ENCODE data around the gene CEND1.

Gene CEND1

DNA sequence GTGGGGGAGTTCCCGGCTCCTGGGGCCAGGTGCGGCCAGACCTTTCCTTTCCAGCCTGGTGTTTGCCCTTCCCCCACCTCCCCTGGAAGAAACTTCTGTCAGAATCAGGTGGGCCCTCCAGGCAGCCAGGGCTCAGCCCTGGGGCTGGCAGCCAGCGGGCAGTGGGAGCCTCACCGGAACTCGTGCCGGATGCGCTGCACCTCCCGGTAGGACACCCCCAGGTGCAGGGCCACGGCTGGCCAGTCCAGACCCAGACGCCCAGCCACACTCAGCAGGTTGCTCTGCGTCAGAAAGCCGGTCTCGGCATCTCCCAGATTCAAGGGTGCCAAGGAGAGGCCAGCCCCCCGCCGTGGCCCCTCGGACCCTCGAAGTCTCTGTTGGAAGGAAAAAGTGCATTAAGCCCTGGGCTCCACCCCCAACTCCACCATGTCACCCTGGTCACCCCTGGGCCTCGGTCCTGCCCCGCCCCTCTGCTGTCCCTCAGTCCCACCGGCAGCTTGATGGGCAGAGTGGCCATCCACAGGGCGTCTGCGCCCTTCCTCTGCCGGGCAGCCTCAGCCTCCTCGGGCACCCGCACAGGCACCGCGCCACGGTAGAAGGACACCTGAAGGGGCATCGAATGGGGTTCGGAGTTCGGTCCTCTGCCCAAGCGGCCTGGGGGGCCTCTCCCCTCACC, 9.9 kb upstream of the CEND1 start:
- no peak for TF ChIP-seq GATA2 (IDR thresholded peaks at IDR 0.05; ENCODE audit: low read depth, low read length)
- no peak for TF ChIP-seq GATA3 (IDR thresholded peaks at IDR 0.05; ENCODE audit: low read depth, low read length)

DNA sequence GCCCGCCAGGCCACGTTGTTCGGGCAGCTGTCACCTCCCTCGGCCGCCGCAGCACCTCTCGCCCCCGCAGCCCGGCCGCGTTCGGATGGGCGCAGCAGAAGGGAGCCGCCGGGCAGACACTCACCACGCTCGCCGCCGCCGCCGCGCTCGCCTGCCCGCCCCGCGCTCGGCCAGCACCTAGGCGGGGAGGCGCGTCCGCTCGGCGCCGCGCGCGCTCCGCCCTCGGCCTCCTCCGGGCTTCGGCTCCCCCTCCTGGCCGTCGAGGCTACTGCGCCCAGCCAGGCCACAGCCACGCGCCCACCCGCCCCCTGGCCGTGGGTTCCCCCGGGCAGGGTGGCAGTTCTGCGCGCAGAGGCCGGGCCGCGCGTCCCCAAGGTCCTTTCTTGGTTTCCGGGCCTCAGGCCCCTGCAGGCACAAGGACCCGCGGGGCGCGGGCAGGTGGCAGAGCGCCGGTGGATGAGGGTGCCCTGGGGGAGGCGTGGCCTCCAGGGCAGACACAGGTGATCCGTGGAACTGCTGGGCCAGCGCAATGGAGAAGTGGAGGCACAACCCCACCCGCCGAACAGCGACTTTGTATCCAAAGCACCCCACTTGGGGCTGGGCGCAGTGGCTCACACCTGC, 8.3 kb upstream of the CEND1 start, which contains the start of gene SLC25A22:
TSS of gene SLC25A22 (minus strand) at position 189 of the 621 bp plus-strand sequence. CDS start 3,275 bp downstream, outside the sequence.
- TF ChIP-seq GATA2 (IDR thresholded peaks at IDR 0.05; ENCODE audit: low read depth, low read length) = no peak
- TF ChIP-seq GATA3 (IDR thresholded peaks at IDR 0.05; ENCODE audit: low read depth, low read length) = no peak

DNA sequence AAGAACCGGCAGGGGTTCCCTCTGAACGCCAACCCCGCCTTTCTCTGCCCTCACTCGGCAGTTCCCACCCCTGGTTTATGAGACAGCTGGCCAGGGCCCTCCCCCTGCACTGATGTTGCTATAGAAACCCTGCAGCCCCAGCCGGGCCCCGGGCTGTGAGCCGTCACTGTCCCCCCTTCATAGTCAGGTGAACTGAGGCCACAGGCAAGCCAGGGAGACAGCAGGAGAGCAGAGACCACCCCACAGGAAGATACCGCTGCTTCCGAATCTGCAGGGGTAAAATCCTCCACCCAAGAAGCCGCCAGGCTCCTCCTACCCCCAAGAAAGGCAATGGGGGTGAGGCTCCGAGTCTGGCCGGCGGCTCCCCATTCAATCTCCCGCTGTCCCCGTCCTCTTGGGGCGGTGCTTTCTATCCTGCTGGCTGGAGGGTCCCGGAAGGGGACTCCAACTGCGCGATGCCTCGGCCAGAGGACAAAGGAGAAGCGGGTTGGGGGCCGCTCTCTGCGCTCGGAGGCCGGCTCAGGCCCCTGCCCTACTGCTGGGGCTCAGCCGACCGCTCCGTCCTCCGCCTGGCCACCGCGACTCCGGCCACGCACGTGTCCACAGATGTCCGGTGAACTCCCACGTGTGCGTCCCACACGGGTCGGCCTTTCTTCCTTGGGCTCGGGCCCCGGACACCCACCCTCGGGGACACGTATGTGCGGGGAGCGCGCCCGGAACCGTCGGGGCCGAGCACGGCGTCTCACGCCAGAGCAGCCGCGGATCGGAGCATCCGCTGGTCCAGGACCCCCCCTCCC, 7.6 kb upstream of the CEND1 start:
- TF ChIP-seq GATA2 (IDR thresholded peaks at IDR 0.05; ENCODE audit: low read depth, low read length) = no peak
- TF ChIP-seq GATA3 (IDR thresholded peaks at IDR 0.05; ENCODE audit: low read depth, low read length) = no peak

DNA sequence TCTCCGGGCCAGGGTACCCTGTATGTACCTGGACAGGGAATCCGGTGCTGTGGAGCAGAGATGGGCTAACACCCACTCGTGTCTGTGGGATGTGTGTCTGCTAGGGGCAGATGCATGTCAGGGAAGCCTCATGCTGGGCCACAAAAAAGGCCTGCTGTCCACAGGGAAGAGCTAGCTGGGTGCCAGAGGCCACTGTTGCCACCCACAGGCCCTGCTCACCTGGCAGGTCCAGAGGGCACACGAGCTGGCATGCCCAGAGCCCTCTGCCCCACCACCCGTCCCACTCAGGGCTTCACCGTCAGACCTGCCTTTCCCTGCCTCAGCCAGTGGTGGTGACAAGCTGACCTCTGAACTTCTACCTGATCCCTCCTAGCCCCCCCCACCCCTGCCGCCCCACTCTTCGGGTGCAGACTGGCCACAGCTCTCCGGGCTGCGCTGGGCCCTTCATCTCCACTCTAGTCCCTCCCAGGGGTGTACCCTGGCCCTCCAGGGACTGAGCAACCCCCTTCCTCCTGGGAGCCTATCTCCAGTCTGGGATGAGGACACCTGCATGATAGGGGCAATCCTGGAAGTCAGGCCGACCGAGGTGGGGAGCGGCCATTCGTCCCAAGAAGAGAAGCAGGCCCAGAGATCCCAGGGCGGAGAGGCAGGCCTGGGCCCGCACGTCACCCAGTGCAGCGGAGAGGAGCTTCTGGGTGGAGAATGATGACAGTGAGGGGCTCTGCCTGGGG, 6.8 kb upstream of the CEND1 start:
- TF ChIP-seq GATA3 (IDR thresholded peaks at IDR 0.05; ENCODE audit: low read depth, low read length) (no peak), GATA2 (IDR thresholded peaks at IDR 0.05; ENCODE audit: low read depth, low read length) (no peak)

DNA sequence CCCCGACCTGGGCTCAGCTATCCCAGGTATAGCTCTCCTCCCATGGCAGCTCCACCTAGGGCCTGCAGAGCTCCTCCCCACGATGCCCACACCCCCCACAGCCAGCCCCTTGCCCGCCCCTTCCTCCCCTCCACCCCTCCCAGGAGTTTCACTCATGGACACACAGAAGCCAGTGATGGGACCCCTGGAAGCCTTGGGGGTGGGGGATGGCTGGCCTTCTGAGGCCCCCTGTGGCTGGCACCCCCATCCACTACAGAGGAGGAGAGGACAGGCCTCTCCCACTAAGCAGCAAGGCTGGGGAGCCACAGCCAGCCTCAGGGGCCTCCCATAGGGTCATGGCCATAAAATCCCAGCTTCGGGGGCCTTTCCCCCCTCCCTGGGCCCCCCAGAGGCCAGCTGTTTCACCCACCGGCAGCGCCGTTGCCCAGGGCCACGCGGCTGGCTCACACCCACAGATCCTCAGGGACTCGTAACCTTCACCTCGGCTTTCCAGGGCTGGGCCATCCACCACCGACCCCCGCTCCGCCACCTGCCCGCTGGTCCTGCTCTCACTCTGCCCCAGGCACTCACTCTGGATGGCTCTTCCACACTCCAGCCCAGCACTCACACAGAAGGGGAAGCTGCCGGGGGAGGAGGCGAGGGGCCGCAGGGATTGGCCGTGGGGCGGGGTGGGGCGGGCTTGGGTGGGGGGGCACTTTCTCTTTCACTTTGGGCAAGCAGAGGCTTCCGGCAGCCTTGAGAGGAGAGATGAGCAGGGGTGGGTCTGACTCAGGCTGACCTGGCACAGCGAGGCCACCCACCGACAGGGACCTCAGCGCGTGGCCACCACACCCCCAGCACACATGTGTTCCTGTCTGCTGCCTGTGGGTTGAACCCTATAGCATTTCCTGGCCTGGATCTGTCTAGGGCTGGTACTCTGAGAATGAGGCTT, 6.0 kb upstream of the CEND1 start:
- TF ChIP-seq GATA3 (IDR thresholded peaks at IDR 0.05; ENCODE audit: low read depth, low read length) (no peak), GATA2 (IDR thresholded peaks at IDR 0.05; ENCODE audit: low read depth, low read length) (no peak)

DNA sequence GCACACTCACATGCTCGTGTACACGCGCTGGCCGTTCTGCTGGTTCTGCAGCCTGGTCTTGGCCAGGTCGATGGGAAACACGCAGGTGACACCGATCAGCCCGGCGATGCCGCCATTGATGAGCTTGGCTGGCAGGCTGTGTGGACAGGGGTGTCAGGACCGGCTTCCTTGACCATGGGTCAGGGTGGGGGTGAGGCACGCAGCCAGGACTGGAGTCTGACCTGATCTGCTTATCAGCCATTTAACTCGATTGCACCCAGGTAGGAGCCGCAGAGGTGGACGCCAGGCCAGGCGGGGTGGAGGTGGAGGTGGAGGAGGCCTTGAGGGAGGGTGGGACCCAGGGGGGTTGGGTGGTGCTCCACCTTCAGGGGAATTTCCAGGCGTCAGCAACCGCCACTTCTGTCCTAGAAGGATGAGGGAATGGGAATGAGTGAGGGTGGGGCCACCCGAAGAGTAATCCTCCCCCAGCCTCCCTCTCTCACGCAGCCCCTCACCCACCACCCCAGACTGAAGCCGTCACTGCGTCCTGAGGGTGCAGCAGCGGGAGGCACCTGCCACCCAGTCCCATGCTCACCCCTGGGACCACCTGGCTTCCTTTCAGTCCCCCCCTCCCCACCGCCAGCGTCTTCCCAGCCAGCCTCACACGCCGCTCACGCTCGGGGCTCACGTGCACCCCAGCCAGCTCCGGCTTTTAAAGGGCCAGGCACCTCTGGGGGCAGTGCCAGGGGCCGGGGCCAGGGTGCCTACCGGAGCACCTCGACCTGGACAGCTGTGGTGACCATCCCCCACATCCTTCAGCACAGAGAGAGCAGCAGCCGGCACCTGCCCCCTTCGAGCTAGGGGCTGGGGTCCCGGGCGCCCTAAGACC, 5.1 kb upstream of the CEND1 start:
- no peak for TF ChIP-seq GATA2 (IDR thresholded peaks at IDR 0.05; ENCODE audit: low read depth, low read length)
- TF ChIP-seq GATA3 (IDR thresholded peaks at IDR 0.05; ENCODE audit: low read depth, low read length) = no peak

DNA sequence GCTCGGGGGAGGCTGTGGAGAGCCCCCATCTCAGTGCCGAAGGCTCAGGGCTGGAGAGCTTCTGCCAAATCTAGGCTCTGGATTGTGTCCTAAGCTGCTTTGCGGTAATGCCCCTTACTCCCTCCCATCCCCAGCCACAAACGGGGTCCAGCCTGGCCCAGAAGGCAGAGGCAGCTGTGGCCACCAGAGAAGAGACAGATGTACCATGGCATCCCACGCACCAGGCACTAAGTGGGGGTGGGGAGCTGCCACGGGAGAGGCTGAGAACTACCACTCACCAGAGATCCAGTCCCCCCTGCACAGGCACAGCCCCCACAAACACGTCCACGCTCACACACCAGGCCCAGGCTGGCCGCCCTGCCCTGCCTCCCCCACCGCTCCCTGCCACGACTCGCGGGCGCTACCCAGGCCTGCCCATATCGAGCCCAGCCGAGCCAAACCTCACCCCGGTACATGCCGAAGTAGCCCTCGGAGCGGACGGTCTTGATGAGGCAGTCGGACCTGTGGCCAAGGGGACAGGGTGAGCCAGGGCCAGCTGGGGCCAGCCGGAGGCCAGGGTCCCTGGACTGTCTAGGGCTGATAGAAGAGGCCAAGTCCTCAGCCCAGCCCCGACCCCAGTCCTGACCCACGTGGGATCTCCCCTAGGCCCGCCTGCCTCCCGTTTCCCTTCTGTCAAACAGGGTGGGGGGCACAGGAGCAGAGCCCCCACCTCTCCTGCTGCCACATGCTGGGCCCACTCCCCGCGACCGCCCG, 4.3 kb upstream of the CEND1 start:
- TF ChIP-seq GATA2 (IDR thresholded peaks at IDR 0.05; ENCODE audit: low read depth, low read length) = no peak
- no peak for TF ChIP-seq GATA3 (IDR thresholded peaks at IDR 0.05; ENCODE audit: low read depth, low read length)

DNA sequence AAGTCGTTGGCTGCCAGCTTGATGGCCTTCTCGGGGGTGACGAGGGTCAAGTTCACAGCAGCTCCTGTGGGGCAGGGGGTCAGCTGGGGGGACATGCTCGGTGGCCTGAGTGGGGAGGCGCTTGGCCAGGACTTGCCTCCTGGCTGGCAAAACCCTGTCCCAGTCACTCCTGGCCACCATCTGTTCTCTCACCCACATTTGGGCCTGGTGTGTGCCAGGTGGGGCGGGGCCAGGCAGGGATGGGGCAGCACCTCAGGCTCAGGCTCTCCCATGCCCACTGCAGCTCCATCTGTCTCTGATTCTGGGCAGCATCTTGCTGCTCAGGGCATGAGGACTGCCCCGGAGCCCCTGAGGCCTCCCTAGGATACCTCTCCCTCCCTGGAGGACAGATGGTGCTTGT, 3.7 kb upstream of the CEND1 start:
- TF ChIP-seq GATA2 (IDR thresholded peaks at IDR 0.05; ENCODE audit: low read depth, low read length) (no peak), GATA3 (IDR thresholded peaks at IDR 0.05; ENCODE audit: low read depth, low read length) (no peak)

DNA sequence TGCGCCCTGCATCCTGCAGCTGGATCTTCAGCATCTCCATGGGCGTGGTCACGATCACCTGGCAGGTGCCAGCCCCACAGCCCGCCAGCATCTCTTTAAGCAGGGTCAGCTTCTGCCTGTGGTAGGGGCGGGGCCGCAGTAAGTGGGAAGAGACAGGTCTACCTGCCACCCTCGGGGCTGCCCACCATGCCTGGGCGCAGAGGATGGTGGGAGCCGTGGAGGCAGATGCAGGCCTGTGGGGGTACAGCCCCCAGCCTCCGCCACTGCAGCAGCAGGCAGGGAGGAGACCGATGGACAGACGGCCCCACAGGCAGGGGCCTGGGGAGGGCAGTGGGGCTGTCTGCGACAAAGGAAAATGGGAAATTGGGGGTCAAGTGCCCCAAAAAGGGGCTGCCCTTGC, 3.0 kb upstream of the CEND1 start:
- TF ChIP-seq GATA2 (IDR thresholded peaks at IDR 0.05; ENCODE audit: low read depth, low read length) = no peak
- TF ChIP-seq GATA3 (IDR thresholded peaks at IDR 0.05; ENCODE audit: low read depth, low read length) = no peak

DNA sequence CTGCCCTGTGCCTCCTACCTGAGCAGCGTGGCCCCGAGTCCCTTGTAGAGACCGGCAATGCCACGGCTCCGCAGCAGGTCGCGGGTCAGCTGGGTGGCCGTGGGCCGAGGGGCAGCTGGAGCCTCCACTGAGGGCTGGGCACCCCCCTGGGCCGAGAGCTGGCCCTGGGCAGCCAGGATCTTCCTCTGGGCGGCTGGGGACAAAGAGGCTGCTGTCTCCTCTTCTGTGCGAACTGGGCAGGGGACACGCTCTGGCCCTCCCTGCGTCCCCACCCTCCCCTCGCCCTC, 2.6 kb upstream of the CEND1 start:
- TF ChIP-seq GATA2 (IDR thresholded peaks at IDR 0.05; ENCODE audit: low read depth, low read length) = no peak
- no peak for TF ChIP-seq GATA3 (IDR thresholded peaks at IDR 0.05; ENCODE audit: low read depth, low read length)

DNA sequence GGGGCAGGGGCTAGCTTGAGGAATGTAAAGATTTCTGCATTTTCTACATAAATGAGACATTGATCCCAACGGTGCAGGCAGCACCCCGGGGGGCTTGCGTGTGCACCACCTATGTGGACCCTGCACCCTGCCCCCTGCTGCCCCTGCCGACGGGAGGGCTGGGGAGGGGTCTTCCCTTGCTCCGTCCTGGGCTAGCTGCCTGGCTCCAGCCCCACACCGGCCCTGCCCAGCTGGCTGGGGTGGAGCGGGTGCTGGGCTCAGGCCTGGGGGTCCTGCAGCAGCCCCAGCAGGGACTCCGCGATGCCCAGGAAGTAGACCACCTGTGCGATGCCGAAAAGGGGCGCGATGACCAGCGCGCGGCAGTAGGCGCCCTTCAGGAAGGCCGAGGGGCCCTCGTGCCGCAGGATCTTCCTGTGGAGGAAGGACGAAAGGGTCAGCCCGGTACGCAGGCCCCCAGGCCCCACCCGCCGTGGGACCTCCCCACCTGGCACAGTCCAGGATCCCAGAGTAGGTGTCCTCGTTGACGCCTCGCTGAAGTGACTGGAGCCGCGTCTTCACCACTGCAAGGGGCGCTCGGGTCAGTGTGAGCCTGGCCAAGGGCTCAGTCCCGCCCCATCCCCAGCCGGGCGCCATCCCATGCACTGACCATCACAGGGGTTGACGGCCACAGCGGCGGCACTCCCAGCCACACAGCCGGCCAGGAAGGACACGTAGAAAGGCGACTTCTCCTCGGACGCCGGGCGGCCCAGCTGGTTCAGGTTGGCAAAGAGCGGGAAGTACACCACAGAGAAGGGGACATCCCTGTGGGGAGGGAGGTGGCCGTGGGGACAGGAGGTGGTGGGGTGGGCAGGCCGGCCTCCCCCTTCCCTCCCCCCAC, 2.0 kb upstream of the CEND1 start:
- no peak for TF ChIP-seq GATA3 (IDR thresholded peaks at IDR 0.05; ENCODE audit: low read depth, low read length)
- TF ChIP-seq GATA2 (IDR thresholded peaks at IDR 0.05; ENCODE audit: low read depth, low read length) = no peak

All from SH-SY5Y (cell line).